MM.1S (cell line): ENCODE results near the gene NCR2.

Experiments
- DNase-seq: peaks from one replicate; pipeline ENCODE4 v3.0.0-alpha.2; 2015
- H2AFZ ChIP-seq: fragments of 300-600 bp; sonication (generic); 2 replicates; pipeline ENCODE4 v1.6.0; 2016; ENCODE audit warnings: antibody characterized with exemption, low read length
- H3F3A ChIP-seq: fragments of 300-600 bp; sonication (generic); 2 replicates; pipeline ENCODE4 v1.6.1; 2016; ENCODE audit warnings: mild to moderate bottlenecking, antibody characterized with exemption, low read length, moderate library complexity, mixed read lengths; ENCODE audit not compliant: insufficient read depth
- H3K27ac ChIP-seq: fragments of 300-600 bp; sonication (generic); 2 replicates; pipeline ENCODE4 v1.5.1; 2016; ENCODE audit warnings: mild to moderate bottlenecking, low read length
- H3K27me3 ChIP-seq: fragments of 300-600 bp; sonication (generic); replicated peaks from 2 replicates; pipeline ENCODE4 v1.6.0; 2016; ENCODE audit warnings: low read length; ENCODE audit not compliant: insufficient read depth
- H3K36me3 ChIP-seq: fragments of 300-600 bp; sonication (generic); replicated peaks from 2 replicates; pipeline ENCODE4 v1.6.1; 2016; ENCODE audit warnings: mild to moderate bottlenecking, low read length, mixed read lengths; ENCODE audit not compliant: insufficient read depth
- H3K4me1 ChIP-seq: fragments of 300-600 bp; sonication (generic); 2 replicates; pipeline ENCODE4 v1.6.1; 2016; ENCODE audit warnings: low read length, mixed read lengths
- H3K4me2 ChIP-seq: fragments of 300-600 bp; sonication (generic); 2 replicates; pipeline ENCODE4 v1.6.0; 2016; ENCODE audit warnings: low read depth, low read length
- H3K4me3 ChIP-seq: fragments of 300-600 bp; sonication (generic); 2 replicates; pipeline ENCODE4 v1.5.1; 2016; ENCODE audit warnings: low read length, mixed read lengths
- H3K79me2 ChIP-seq: fragments of 300-600 bp; sonication (generic); 2 replicates; pipeline ENCODE4 v1.6.1; 2016; ENCODE audit warnings: mixed run types, low read length, mixed read lengths
- H3K9ac ChIP-seq: fragments of 300-600 bp; sonication (generic); 2 replicates; pipeline ENCODE4 v1.6.1; 2016; ENCODE audit warnings: low read length, mixed read lengths
- H3K9me2 ChIP-seq: fragments of 300-600 bp; sonication (generic); replicated peaks from 2 replicates; pipeline ENCODE4 v1.6.1; 2016; ENCODE audit warnings: mild to moderate bottlenecking, low read length, mixed read lengths; ENCODE audit not compliant: insufficient read depth
- H3K9me3 ChIP-seq: fragments of 300-600 bp; sonication (generic); replicated peaks from 2 replicates; pipeline ENCODE4 v1.6.1; 2016; ENCODE audit warnings: mild to moderate bottlenecking, low read length, mixed read lengths; ENCODE audit not compliant: insufficient read depth
- H4K20me1 ChIP-seq: fragments of 300-600 bp; sonication (generic); 2 replicates; pipeline ENCODE4 v1.6.1; 2016; ENCODE audit warnings: mild to moderate bottlenecking, low read length, moderate library complexity, mixed read lengths; ENCODE audit not compliant: insufficient read depth
- CTCF ChIP-seq: fragments of 300-600 bp; sonication (generic); IDR thresholded peaks from 2 replicates; pipeline ENCODE4 v1.5.1; 2016; ENCODE audit warnings: antibody characterized with exemption, low read length, mixed read lengths
- EZH2 ChIP-seq: fragments of 300-600 bp; sonication (generic); optimal IDR thresholded peaks from 2 replicates; pipeline ENCODE3; 2017; ENCODE audit warnings: low read depth, mild to moderate bottlenecking, antibody characterized with exemption, low read length, mixed read lengths
- EZH2phosphoT487 ChIP-seq: fragments of 300-600 bp; sonication (generic); IDR thresholded peaks from 2 replicates; pipeline ENCODE4 v1.6.1; 2018; ENCODE audit warnings: antibody characterized with exemption, low read length

Gene NCR2

DNA sequence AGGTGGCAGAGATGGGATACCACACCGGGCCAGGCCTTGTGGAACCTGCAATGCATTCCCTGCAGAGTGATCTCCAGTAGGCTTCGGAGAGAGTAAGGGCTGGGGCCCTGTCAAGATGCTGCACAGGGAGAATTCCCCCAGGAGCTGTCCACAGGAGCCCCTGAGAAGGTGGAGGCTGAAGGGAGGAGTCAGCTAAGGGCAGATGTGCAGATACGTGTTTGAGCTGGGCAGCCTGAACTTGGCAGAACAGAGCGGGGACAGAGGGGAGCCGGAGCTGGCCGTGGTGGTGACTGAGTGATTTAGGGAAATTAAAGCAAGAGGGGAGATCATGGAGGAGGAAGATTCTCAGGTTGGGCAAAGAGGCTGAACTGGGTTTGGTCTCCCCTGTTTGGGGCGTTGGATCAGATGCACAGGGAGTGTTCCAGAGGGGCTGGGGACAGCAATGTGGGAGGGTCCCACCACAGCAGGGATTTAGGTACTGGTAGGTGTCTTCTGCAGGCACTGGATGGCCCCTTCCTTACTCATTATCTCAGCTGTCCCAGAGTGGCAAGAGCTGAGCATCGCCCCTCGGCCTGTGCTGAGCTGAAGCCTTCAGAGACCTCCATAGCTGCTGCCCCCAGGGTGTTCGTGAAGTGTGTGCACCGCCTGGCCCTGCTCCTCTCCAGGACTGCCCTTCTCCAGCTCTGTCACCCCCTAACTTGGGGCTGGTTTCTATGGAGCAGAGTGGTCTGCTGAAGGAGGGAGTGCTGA is 3.8 kb upstream of the NCR2 start:
- Histone ChIP-seq H3K27ac (no peak overlapping the region), H3F3A (no peaks in the 10 kb centered on the region), H3K9me2 (no peaks in the 10 kb centered on the region), H3K9me3 (no peaks in the 10 kb centered on the region), H4K20me1 (no peaks in the 10 kb centered on the region), H3K79me2 (no peaks in the 10 kb centered on the region), H3K4me1 (no peaks in the 10 kb centered on the region), H3K4me3 (no peak overlapping the region), H2AFZ (no peak overlapping the region), H3K4me2 (no peak overlapping the region), H3K9ac (no peak overlapping the region), H3K27me3 (no peaks in the 10 kb centered on the region), H3K36me3 (no peaks in the 10 kb centered on the region)
- TF ChIP-seq CTCF, result no peak
- TF ChIP-seq EZH2, result no peak
- no peak for TF ChIP-seq EZH2phosphoT487
- no peak for DNase-seq

- no peak for DNase-seq
- H3F3A ChIP-seq, result no peaks in the 10 kb centered on the region
Observed at GRCh38 chr6:41332241-41332640, 3.2 kb upstream of the NCR2 start.

GRCh38 chr6:41332842-41333736 is 2.3 kb upstream of the NCR2 start:
- H3K4me3 ChIP-seq, result no peak overlapping the region
- H4K20me1 ChIP-seq, result no peaks in the 10 kb centered on the region
- H3K9me3 ChIP-seq, result no peaks in the 10 kb centered on the region
- H3K27me3 ChIP-seq, result no peaks in the 10 kb centered on the region
- no peaks in the 10 kb centered on the region for H3K9me2 ChIP-seq
- no peaks in the 10 kb centered on the region for H3F3A ChIP-seq
- no peaks in the 10 kb centered on the region for H3K79me2 ChIP-seq
- H2AFZ ChIP-seq, result no peak overlapping the region
- no peak overlapping the region for H3K4me2 ChIP-seq
- H3K36me3 ChIP-seq, result no peaks in the 10 kb centered on the region
- no peak for DNase-seq
- H3K9ac ChIP-seq, result no peak overlapping the region
- no peaks in the 10 kb centered on the region for H3K4me1 ChIP-seq
- TF ChIP-seq EZH2phosphoT487 (no peak), EZH2 (no peak), CTCF (no peak)
- H3K27ac ChIP-seq, result no peak overlapping the region

More at GRCh38 chr6:41332241-41332640, 3.2 kb upstream of the NCR2 start:
- Histone ChIP-seq H3K4me3 (no peak overlapping the region), H4K20me1 (no peaks in the 10 kb centered on the region), H3K4me1 (no peaks in the 10 kb centered on the region), H3K9ac (no peak overlapping the region), H3K4me2 (no peak overlapping the region), H2AFZ (no peak overlapping the region), H3K79me2 (no peaks in the 10 kb centered on the region), H3K9me3 (no peaks in the 10 kb centered on the region), H3K27ac (no peak overlapping the region), H3K36me3 (no peaks in the 10 kb centered on the region), H3K27me3 (no peaks in the 10 kb centered on the region), H3K9me2 (no peaks in the 10 kb centered on the region)
- TF ChIP-seq EZH2 (no peak), EZH2phosphoT487 (no peak), CTCF (no peak)
